ENCODE results near the gene FAM227A. TPM values are rescaled to one million over a fixed set of nuclear protein-coding genes. Genes with fewer than 3 reads are reported as not detected.

FAM227A gene
- total and polyA plus RNA-seq, 2 of the 8 experiments (the other 6 are each of a cell fraction or from before 2014, with no cell fraction given) = 2.1 to 3.9 TPM

- CTCF ChIA-PET (ENCODE audit: partially characterized antibody) = no interaction called here
- no peaks in the 10 kb centered on the region for H3K23me2 ChIP-seq (ENCODE audit: low read depth, low read length)
- no peaks in the 10 kb centered on the region for H3K27me3 ChIP-seq (replicated peaks in 1 of 4; ENCODE audit: control insufficient read depth in 3 of 4, extremely low read depth in 1 of 4, insufficient read depth in 3 of 4, low read length in 3 of 4)
- WGBS, 2 experiments (ENCODE audit: extremely low coverage in 1 of 2, insufficient coverage in 1 of 2, insufficient read length in 1 of 2, insufficient replicate concordance in 2 of 2, low coverage in 1 of 2, low lambda C conversion rate in 2 of 2, missing lambda C conversion rate in 1 of 2) = 90% methylated on average over 4 of the region's 4 CpGs; no CpG with 5 or more reads in 1 of the 2 experiments
- H3K9me3 ChIP-seq (ENCODE audit: insufficient read depth in 2 of 2, low read depth in 1 of 2, low read length in 1 of 2) = no peaks in the 10 kb centered on the region
- no peak overlapping the region for H2BK12ac ChIP-seq (ENCODE audit: low read depth, low read length)
- no peak overlapping the region for H3K18ac ChIP-seq (ENCODE audit: extremely low read depth, low read length)
- H3K23ac ChIP-seq (ENCODE audit: insufficient read length) = no peak overlapping the region
- no peaks in the 10 kb centered on the region for H3K79me2 ChIP-seq (ENCODE audit: control insufficient read depth in 1 of 2, insufficient read depth in 2 of 2, low read length in 2 of 2)
- H3K79me1 ChIP-seq (ENCODE audit: low read depth, low read length) = no peaks in the 10 kb centered on the region
- FAIRE-seq (no peak), DNase-seq (ENCODE audit: low read depth in 1 of 2, low spot score in 2 of 2) (no peak)
- no peak overlapping the region for H3K4me2 ChIP-seq (ENCODE audit: insufficient read depth in 1 of 2, low read depth in 2 of 2, low read length in 2 of 2)
- H3K56ac ChIP-seq (replicated peaks; ENCODE audit: insufficient read length, low read depth, low read length) = no peak overlapping the region
- no peak overlapping the region for H3K4ac ChIP-seq (replicated peaks; ENCODE audit: insufficient read length, low read depth, low read length)
- TF ChIP-seq, protein P1, sequence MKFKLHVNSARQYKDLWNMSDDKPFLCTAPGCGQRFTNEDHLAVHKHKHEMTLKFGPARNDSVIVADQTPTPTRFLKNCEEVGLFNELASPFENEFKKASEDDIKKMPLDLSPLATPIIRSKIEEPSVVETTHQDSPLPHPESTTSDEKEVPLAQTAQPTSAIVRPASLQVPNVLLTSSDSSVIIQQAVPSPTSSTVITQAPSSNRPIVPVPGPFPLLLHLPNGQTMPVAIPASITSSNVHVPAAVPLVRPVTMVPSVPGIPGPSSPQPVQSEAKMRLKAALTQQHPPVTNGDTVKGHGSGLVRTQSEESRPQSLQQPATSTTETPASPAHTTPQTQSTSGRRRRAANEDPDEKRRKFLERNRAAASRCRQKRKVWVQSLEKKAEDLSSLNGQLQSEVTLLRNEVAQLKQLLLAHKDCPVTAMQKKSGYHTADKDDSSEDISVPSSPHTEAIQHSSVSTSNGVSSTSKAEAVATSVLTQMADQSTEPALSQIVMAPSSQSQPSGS (IDR thresholded peaks at IDR 0.05; ENCODE audit: low read length) = no peak
- TF ChIP-seq CHD2 (IDR thresholded peaks at IDR 0.05; ENCODE audit: low read length) = no peak
- TF ChIP-seq RFX5 (IDR thresholded peaks at IDR 0.05; ENCODE audit: borderline replicate concordance, low read depth, low read length) = no peak
- TF ChIP-seq BRCA1 (IDR thresholded peaks at IDR 0.05; ENCODE audit: low read depth, low read length) = no peak
- no peak for TF ChIP-seq YY1 (IDR thresholded peaks at IDR 0.05; ENCODE audit: low read depth, low read length)
- H3K36me3 ChIP-seq (ENCODE audit: control insufficient read depth in 2 of 4, insufficient read depth in 4 of 4, low read length in 3 of 4) = no peaks in the 10 kb centered on the region
- H3K14ac ChIP-seq (ENCODE audit: insufficient read length) = no peak overlapping the region
- no peak overlapping the region for H3K27ac ChIP-seq (ENCODE audit: low read depth, low read length)
- no peak overlapping the region for H4K8ac ChIP-seq (ENCODE audit: extremely low read depth, insufficient read depth, low read length)
- H2BK5ac ChIP-seq (ENCODE audit: low read depth, low read length) = no peak overlapping the region
- no peak overlapping the region for H4K91ac ChIP-seq (replicated peaks; ENCODE audit: insufficient read length, low read length)
- no peak overlapping the region for H2BK120ac ChIP-seq (replicated peaks; ENCODE audit: low read depth, low read length)
- H2BK20ac ChIP-seq (ENCODE audit: low read length) = no peak overlapping the region
- no peak overlapping the region for H4K5ac ChIP-seq (ENCODE audit: insufficient read length, low read depth, low read length)
- no peak overlapping the region for H3K4me3 ChIP-seq (ENCODE audit: extremely low read depth in 1 of 4, insufficient read depth in 2 of 4, low read depth in 3 of 4, low read length in 4 of 4)
- no peak overlapping the region for H2AFZ ChIP-seq (ENCODE audit: low read length)
- H3K9ac ChIP-seq (replicated peaks in 1 of 4; ENCODE audit: extremely low read depth in 1 of 4, low read depth in 3 of 4, low read length in 3 of 4) = no peak overlapping the region
- no peak overlapping the region for H2BK15ac ChIP-seq (ENCODE audit: low read length)
- POLR2A ChIA-PET (ENCODE audit: partially characterized antibody) = interaction anchor here (1.5 kb wide), 1 partner anchor 96 kb away, joined by 3 read pairs; no protein-coding TSS in a partner anchor
- H2AK5ac ChIP-seq (ENCODE audit: low read depth, low read length) = no peak overlapping the region
- H3K4me1 ChIP-seq (replicated peaks in 1 of 4; ENCODE audit: control insufficient read depth in 3 of 4, insufficient read depth in 4 of 4, low read length in 3 of 4) = no peaks in the 10 kb centered on the region
- no peaks in the 10 kb centered on the region for H4K20me1 ChIP-seq (replicated peaks in 1 of 2; ENCODE audit: control insufficient read depth in 1 of 2, insufficient read depth in 2 of 2, low read length in 2 of 2)
Observed at GRCh38 chr22:38531251-38531938, 124.8 kb downstream of the FAM227A start.
